Astrocyte (in vitro differentiated cells and primary cell): ENCODE measurements around the gene DLX6.

Experiments
- CTCF ChIP-seq: IDR thresholded peaks from 2 replicates; pipeline ENCODE4 v1.5.1; 2011; ENCODE audit warnings: low read depth, mild to moderate bottlenecking, inconsistent platforms, low read length, moderate library complexity; ENCODE audit not compliant: insufficient read depth
- EZH2 ChIP-seq: IDR thresholded peaks from 2 replicates; pipeline ENCODE4 v1.6.1; 2012; ENCODE audit warnings: mild to moderate bottlenecking, low read length, inconsistent platforms; ENCODE audit not compliant: insufficient read depth

GRCh38 chr7:97018791-97019531 lies 13.6 kb downstream of the DLX6 start:
- no peak for TF ChIP-seq CTCF
- TF ChIP-seq EZH2 = no peak
